H1 (cell line): Measurements from ENCODE around the gene ACBD5. TPM values are rescaled to one million over a fixed set of nuclear protein-coding genes. Genes with fewer than 3 reads are reported as not detected.

Experiments used
- CTCF ChIA-PET: fragments of 300-600 bp; sonication (Branson Sonifier 250); formaldehyde crosslinking; loops from one replicate; lab custom pipeline; 2021; ENCODE audit not compliant: partially characterized antibody; lab: Charles Lee
- POLR2A ChIA-PET: fragments of 300-600 bp; sonication (Branson Sonifier 250); formaldehyde crosslinking; loops from one replicate; lab custom pipeline; 2021; ENCODE audit warnings: inconsistent platforms; ENCODE audit not compliant: partially characterized antibody; lab: Charles Lee
- DNase-seq, 2 experiments: peaks; one replicate each; pipeline versions ENCODE4 v3.0.0 to v3.0.0-alpha.2; 2010 to 2022; ENCODE audit warnings: low spot score in 2 of 2, low read depth in 1 of 2, mixed read lengths in 1 of 2
- FAIRE-seq: peaks from 2 replicates; lab custom pipeline; 2011; peaks lifted over from hg19 to GRCh38; lab: Jason Lieb, UNC
- H2AFZ ChIP-seq: 2 replicates; pipeline ENCODE4 v1.8.1; 2012; ENCODE audit warnings: low read length, inconsistent platforms
- H2AK5ac ChIP-seq: 2 replicates; pipeline ENCODE4 v1.6.1; 2013; ENCODE audit warnings: low read depth, low read length
- H2BK120ac ChIP-seq: replicated peaks from 2 replicates; pipeline ENCODE3; 2013; ENCODE audit warnings: low read depth, low read length, inconsistent platforms
- H2BK12ac ChIP-seq: 2 replicates; pipeline ENCODE4 v1.6.1; 2013; ENCODE audit warnings: low read depth, low read length
- H2BK15ac ChIP-seq: 2 replicates; pipeline ENCODE4 v1.6.1; 2013; ENCODE audit warnings: low read length
- H2BK20ac ChIP-seq: 2 replicates; pipeline ENCODE4 v1.6.1; 2013; ENCODE audit warnings: low read length
- H2BK5ac ChIP-seq: 2 replicates; pipeline ENCODE4 v1.6.1; 2013; ENCODE audit warnings: low read depth, low read length
- H3K14ac ChIP-seq: 2 replicates; pipeline ENCODE4 v1.6.1; 2013; ENCODE audit warnings: inconsistent platforms; ENCODE audit not compliant: insufficient read length
- H3K18ac ChIP-seq: 2 replicates; pipeline ENCODE4 v1.6.1; 2013; ENCODE audit warnings: low read length; ENCODE audit errors: extremely low read depth
- H3K23ac ChIP-seq: 2 replicates; pipeline ENCODE4 v1.6.1; 2013; ENCODE audit warnings: inconsistent platforms; ENCODE audit not compliant: insufficient read length
- H3K23me2 ChIP-seq: 2 replicates; pipeline ENCODE4 v1.6.1; 2013; ENCODE audit warnings: low read depth, low read length
- H3K27ac ChIP-seq: 2 replicates; pipeline ENCODE4 v1.6.1; 2011; ENCODE audit warnings: low read depth, low read length, inconsistent platforms
- H3K27me3 ChIP-seq, 4 experiments: replicated peaks in 1 of 4; 1 replicate in 1 of 4; 2 replicates in 3 of 4; pipeline versions ENCODE4 v1.6.1 to v1.8.1; 2011 to 2013; ENCODE audit warnings: low read length in 3 of 4, mild to moderate bottlenecking in 3 of 4, inconsistent platforms in 2 of 4, mixed read lengths in 2 of 4, moderate library complexity in 1 of 4; ENCODE audit not compliant: control insufficient read depth in 3 of 4, insufficient read depth in 3 of 4; ENCODE audit errors: extremely low read depth in 1 of 4
- H3K36me3 ChIP-seq, 4 experiments: 2 replicates each; pipeline versions ENCODE4 v1.6.1 to v1.8.1; 2011 to 2013; ENCODE audit warnings: mild to moderate bottlenecking in 4 of 4, low read length in 3 of 4, moderate library complexity in 2 of 4, control low read depth in 1 of 4, inconsistent platforms in 1 of 4; ENCODE audit not compliant: insufficient read depth in 4 of 4, control insufficient read depth in 2 of 4
- H3K4ac ChIP-seq: replicated peaks from 2 replicates; pipeline ENCODE3; 2013; ENCODE audit warnings: low read length, low read depth, mixed read lengths, inconsistent platforms; ENCODE audit not compliant: insufficient read length
- H3K4me1 ChIP-seq, 4 experiments: replicated peaks in 1 of 4; 1 replicate in 1 of 4; 2 replicates in 3 of 4; pipeline versions ENCODE4 v1.6.1 to v1.8.1; 2011 to 2013; ENCODE audit warnings: low read length in 3 of 4, inconsistent platforms in 2 of 4, mixed read lengths in 1 of 4; ENCODE audit not compliant: insufficient read depth in 4 of 4, control insufficient read depth in 3 of 4
- H3K4me2 ChIP-seq, 2 experiments: 2 replicates each; pipeline versions ENCODE4 v1.6.1 to v1.8.1; 2011 to 2013; ENCODE audit warnings: low read depth in 2 of 2, low read length in 2 of 2, control low read depth in 1 of 2, inconsistent platforms in 1 of 2, mild to moderate bottlenecking in 1 of 2; ENCODE audit not compliant: insufficient read depth in 1 of 2
- H3K4me3 ChIP-seq, 4 experiments: fragments of 200-600, 300-600 bp in 1 of 4; sonication (generic), shearing (Covaris generic), sonication (Bioruptor Twin) in 1 of 4; 2 replicates each; pipeline versions ENCODE4 v1.5.1 to v1.8.1; 2011 to 2016; ENCODE audit warnings: low read length in 4 of 4, low read depth in 3 of 4, control low read depth in 2 of 4, inconsistent platforms in 2 of 4, mild to moderate bottlenecking in 2 of 4, mixed read lengths in 1 of 4, moderate library complexity in 1 of 4; ENCODE audit not compliant: insufficient read depth in 2 of 4; ENCODE audit errors: extremely low read depth in 1 of 4
- H3K56ac ChIP-seq: replicated peaks from 2 replicates; pipeline ENCODE3; 2013; ENCODE audit warnings: low read depth, mild to moderate bottlenecking, mixed read lengths, low read length, inconsistent platforms; ENCODE audit not compliant: insufficient read length
- H3K79me1 ChIP-seq: 2 replicates; pipeline ENCODE4 v1.6.1; 2013; ENCODE audit warnings: low read depth, low read length, control low read depth
- H3K79me2 ChIP-seq, 2 experiments: 2 replicates each; pipeline versions ENCODE4 v1.6.1 to v1.8.1; 2012 to 2013; ENCODE audit warnings: low read length in 2 of 2, mild to moderate bottlenecking in 2 of 2, inconsistent platforms in 1 of 2; ENCODE audit not compliant: insufficient read depth in 2 of 2, control insufficient read depth in 1 of 2
- H3K9ac ChIP-seq, 4 experiments: replicated peaks in 1 of 4; 1 replicate in 1 of 4; 2 replicates in 3 of 4; pipeline versions ENCODE4 v1.6.1 to v1.8.1; 2011 to 2013; ENCODE audit warnings: low read depth in 3 of 4, low read length in 3 of 4, control low read depth in 2 of 4, mild to moderate bottlenecking in 2 of 4, moderate library complexity in 2 of 4, inconsistent platforms in 1 of 4; ENCODE audit errors: extremely low read depth in 1 of 4
- H3K9me3 ChIP-seq, 2 experiments: 2 replicates each; pipeline versions ENCODE4 v1.6.1 to v1.8.1; 2012 to 2013; ENCODE audit warnings: mild to moderate bottlenecking in 2 of 2, moderate library complexity in 2 of 2, control low read depth in 1 of 2, inconsistent platforms in 1 of 2, low read depth in 1 of 2, low read length in 1 of 2, mixed read lengths in 1 of 2; ENCODE audit not compliant: insufficient read depth in 2 of 2
- H4K20me1 ChIP-seq, 2 experiments: replicated peaks in 1 of 2; 2 replicates each; pipeline versions ENCODE3 to v1.8.1; 2011 to 2013; ENCODE audit warnings: inconsistent platforms in 2 of 2, low read length in 2 of 2, mild to moderate bottlenecking in 1 of 2; ENCODE audit not compliant: insufficient read depth in 2 of 2, control insufficient read depth in 1 of 2
- H4K5ac ChIP-seq: 2 replicates; pipeline ENCODE4 v1.6.1; 2013; ENCODE audit warnings: low read length, low read depth, mixed read lengths, inconsistent platforms; ENCODE audit not compliant: insufficient read length
- H4K8ac ChIP-seq: 2 replicates; pipeline ENCODE4 v1.8.0; 2013; ENCODE audit warnings: mild to moderate bottlenecking, moderate library complexity, low read length, inconsistent platforms; ENCODE audit not compliant: insufficient read depth; ENCODE audit errors: extremely low read depth
- H4K91ac ChIP-seq: replicated peaks from 2 replicates; pipeline ENCODE3; 2013; ENCODE audit warnings: low read length, mixed read lengths, inconsistent platforms; ENCODE audit not compliant: insufficient read length
- BRCA1 ChIP-seq: IDR thresholded peaks from 2 replicates; pipeline ENCODE4 v1.6.1; 2012; ENCODE audit warnings: low read depth, low read length, improper control_type of control experiment
- CBX5 ChIP-seq: fragments of 300-800, 300-1000 bp; sonication (generic); IDR thresholded peaks from 2 replicates; pipeline ENCODE4 v1.7.1; 2016; ENCODE audit warnings: antibody characterized with exemption, low read length, low read depth
- CBX8 ChIP-seq: fragments of 300-800, 300-1000 bp; sonication (generic); IDR thresholded peaks from 2 replicates; pipeline ENCODE4 v1.7.1; 2016; ENCODE audit warnings: low read depth, low read length, borderline replicate concordance
- CEBPB ChIP-seq: IDR thresholded peaks from 2 replicates; pipeline ENCODE4 v1.6.1; 2012; ENCODE audit warnings: low read depth, low read length
- CHD1 ChIP-seq: IDR thresholded peaks from 2 replicates; pipeline ENCODE4 v1.6.1; 2012; ENCODE audit warnings: low read depth, low read length, improper control_type of control experiment
- CREB1 ChIP-seq: IDR thresholded peaks from 2 replicates; pipeline ENCODE4 v1.6.1; 2012; ENCODE audit warnings: inconsistent platforms
- EP300 ChIP-seq, 2 experiments: IDR thresholded peaks; 1 replicate in 1 of 2; 2 replicates in 1 of 2; pipeline ENCODE4 v1.6.1; 2011 to 2012; ENCODE audit warnings: low read depth in 2 of 2, low read length in 2 of 2, mild to moderate bottlenecking in 2 of 2, borderline replicate concordance in 1 of 2, inconsistent platforms in 1 of 2, moderate library complexity in 1 of 2
- MAFK ChIP-seq: IDR thresholded peaks from 2 replicates; pipeline ENCODE4 v1.6.1; 2012; ENCODE audit warnings: low read depth, mild to moderate bottlenecking, improper control_type of control experiment, low read length
- NANOG ChIP-seq: IDR thresholded peaks from 2 replicates; pipeline ENCODE4 v1.6.1; 2011; ENCODE audit warnings: low read length, low read depth, mild to moderate bottlenecking, inconsistent platforms; ENCODE audit not compliant: insufficient read depth, poor library complexity, severe bottlenecking
- POLR2A ChIP-seq, 2 experiments: IDR thresholded peaks; 1 replicate in 1 of 2; 2 replicates in 1 of 2; pipeline ENCODE4 v1.6.1; 2011; ENCODE audit warnings: low read depth in 2 of 2, low read length in 2 of 2, mild to moderate bottlenecking in 2 of 2; ENCODE audit errors: control extremely low read depth in 1 of 2
- RFX5 ChIP-seq: IDR thresholded peaks from 2 replicates; pipeline ENCODE4 v1.6.1; 2011; ENCODE audit warnings: low read depth, low read length, improper control_type of control experiment, borderline replicate concordance
- SIRT6 ChIP-seq: IDR thresholded peaks from one replicate; pipeline ENCODE4 v1.7.1; 2012; ENCODE audit warnings: low read length, inconsistent platforms
- SP1 ChIP-seq: IDR thresholded peaks from 2 replicates; pipeline ENCODE4 v1.6.1; 2011; ENCODE audit warnings: low read depth, low read length
- SRF ChIP-seq: IDR thresholded peaks from 2 replicates; pipeline ENCODE4 v1.6.1; 2011; ENCODE audit warnings: mild to moderate bottlenecking, low read depth, low read length, moderate library complexity
- TCF12 ChIP-seq: IDR thresholded peaks from 2 replicates; pipeline ENCODE4 v1.6.1; 2011; ENCODE audit warnings: low read depth, mild to moderate bottlenecking, low read length
- WGBS, 2 experiments: shearing (Covaris generic) in 1 of 2; methylation state at CpG; one replicate each; pipeline versions ENCODE4 v1.1.6 to v1.1.7; 2013 to 2015; ENCODE audit warnings: low lambda C conversion rate in 2 of 2, mixed read lengths in 2 of 2, inconsistent platforms in 1 of 2, low coverage in 1 of 2, missing lambda C conversion rate in 1 of 2; ENCODE audit not compliant: insufficient replicate concordance in 2 of 2, insufficient coverage in 1 of 2, insufficient read length in 1 of 2; ENCODE audit errors: extremely low coverage in 1 of 2, missing lambda C conversion rate in 1 of 2; 5-methylcytosine and 5-hydroxymethylcytosine counted together
- polyA plus RNA-seq, 7 experiments: library from polyadenylated mRNA; depleted of rRNA in 3 of 7; stranded (reverse) in 5 of 7; unstranded in 2 of 7; fragments of >200 nt in 5 of 7; fragments of 200-250 nt in 2 of 7; gene quantifications; 1 replicate in 5 of 7; 2 replicates in 1 of 7; 4 replicates in 1 of 7; pipeline versions ENCODE4 v1.2.1 to v1.2.3, GENCODE V29; 2011 to 2013; ENCODE audit warnings: missing spikeins in 2 of 7, mixed read lengths in 2 of 7
- total RNA-seq: library from RNA; stranded (reverse); fragmentation: NEBNext Ultra II Directional; extraction: Animal tissue kit (Norgen Biotek cat#: 25700); gene quantifications from 2 replicates; pipeline ENCODE4 v1.2.1, GENCODE V29; 2021
- TF ChIP-seq, protein P1 (sequence below): IDR thresholded peaks from 2 replicates; pipeline ENCODE4 v1.6.1; 2011; ENCODE audit warnings: low read depth, mild to moderate bottlenecking, low read length; ENCODE audit not compliant: insufficient read depth

ACBD5 gene
- total and polyA plus RNA-seq, 2 of the 8 experiments (the other 6 are each of a cell fraction or from before 2014, with no cell fraction given): 4.6 to 15.9 TPM

DNA sequence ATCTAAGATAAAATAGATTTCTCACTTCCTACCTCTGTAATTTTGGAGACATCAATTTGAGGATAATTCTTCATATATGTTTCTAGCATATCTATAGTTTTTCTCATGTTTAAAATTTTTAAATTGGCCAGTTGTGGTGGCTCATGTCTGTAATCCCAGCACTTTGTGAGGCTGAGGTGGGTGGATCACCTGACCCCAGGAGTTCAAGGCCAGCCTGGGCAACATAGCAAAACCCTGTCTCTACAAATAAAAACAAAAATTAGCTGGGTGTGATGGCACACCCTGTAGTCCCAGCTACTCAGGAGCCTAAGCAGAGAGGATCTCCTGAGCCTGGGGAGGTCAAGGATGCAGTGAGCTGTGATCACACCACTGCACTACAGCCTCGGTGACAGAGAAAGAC, 4.9 kb downstream of the ACBD5 start:
- Histone ChIP-seq H2BK120ac (no peak overlapping the region), H2BK15ac (no peak overlapping the region), H3K4me3 (no peak overlapping the region), H4K8ac (no peak overlapping the region), H3K4ac (no peak overlapping the region), H3K79me1 (no peaks in the 10 kb centered on the region), H3K23ac (no peak overlapping the region), H3K27ac (no peak overlapping the region), H3K14ac (no peak overlapping the region), H2AK5ac (no peak overlapping the region), H3K18ac (no peak overlapping the region), H2BK20ac (no peak overlapping the region), H2BK5ac (no peak overlapping the region), H4K91ac (no peak overlapping the region), H3K4me1 (no peaks in the 10 kb centered on the region; a peak in 1 of 7 replicates), H3K36me3 (no peaks in the 10 kb centered on the region), H3K9ac (no peak overlapping the region), H3K9me3 (no peaks in the 10 kb centered on the region), H3K79me2 (no peaks in the 10 kb centered on the region), H3K56ac (no peak overlapping the region), H3K27me3 (no peaks in the 10 kb centered on the region), H4K20me1 (no peaks in the 10 kb centered on the region), H2AFZ (no peak overlapping the region), H2BK12ac (no peak overlapping the region), H3K23me2 (peaks cover 4% of the 10 kb centered on the region; the same call in 1 of the 2 replicates), H4K5ac (no peak overlapping the region), H3K4me2 (no peak overlapping the region)
- FAIRE-seq (no peak), DNase-seq (no peak)
- CTCF ChIA-PET: interaction anchor here (1.2 kb wide), 1 partner anchor 14 kb away, joined by 4 read pairs; no protein-coding TSS in a partner anchor
- 100% methylated on average over 1 of the region's 1 CpG; no CpG with 5 or more reads in 1 of the 2 experiments for WGBS, 2 experiments
- POLR2A ChIA-PET: no interaction called here
- TF ChIP-seq EP300 (IDR thresholded peaks at IDR 0.05; ENCODE audit: borderline replicate concordance in 1 of 2, low read depth in 2 of 2, low read length in 2 of 2) (no peak), SRF (no peak), CBX5 (no peak), SP1 (no peak), CEBPB (no peak), NANOG (no peak), MAFK (no peak), CBX8 (no peak), RFX5 (no peak), TCF12 (no peak), BRCA1 (no peak), SIRT6 (no peak), CHD1 (no peak), CREB1 (no peak), POLR2A (IDR thresholded peaks at IDR 0.05; ENCODE audit: control extremely low read depth in 1 of 2, low read depth in 2 of 2, low read length in 2 of 2) (no peak)
- TF ChIP-seq, protein P1, sequence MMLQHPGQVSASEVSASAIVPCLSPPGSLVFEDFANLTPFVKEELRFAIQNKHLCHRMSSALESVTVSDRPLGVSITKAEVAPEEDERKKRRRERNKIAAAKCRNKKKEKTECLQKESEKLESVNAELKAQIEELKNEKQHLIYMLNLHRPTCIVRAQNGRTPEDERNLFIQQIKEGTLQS: no peak
